Hepatocyte (in vitro differentiated cells): ENCODE data around the gene TRAM2.

Experiments
- CTCF ChIP-seq: fragments of 200-600 bp; sonication (generic); IDR thresholded peaks from 2 replicates; pipeline ENCODE4 v1.5.1; 2016; ENCODE audit warnings: antibody characterized with exemption, mild to moderate bottlenecking; ENCODE audit not compliant: poor library complexity
- EZH2 ChIP-seq: fragments of 200-600 bp; sonication (generic); IDR thresholded peaks from 2 replicates; pipeline ENCODE4 v1.6.1; 2016; ENCODE audit warnings: antibody characterized with exemption, mild to moderate bottlenecking, borderline replicate concordance
- EZH2phosphoT487 ChIP-seq: fragments of 200-600 bp; sonication (generic); IDR thresholded peaks from one replicate; pipeline ENCODE4 v1.6.1; 2018; ENCODE audit warnings: antibody characterized with exemption, mild to moderate bottlenecking, low read depth, moderate library complexity; ENCODE audit not compliant: unreplicated experiment, severe bottlenecking

- TF ChIP-seq CTCF (no peak), EZH2 (no peak), EZH2phosphoT487 (no peak)
Measured at GRCh38 chr6:52595796-52596130, 18.9 kb upstream of the TRAM2 start.
